Adrenal gland (tissue), 12 donors: ENCODE results near the gene RIMS3. TPM values are rescaled to one million over a fixed set of nuclear protein-coding genes. Genes with fewer than 3 reads are reported as not detected.
A peak's percentile ranks its signal among the peaks of the same experiment; 100 is the strongest.
"Not testable (repeated sequence)": the region's sequence is repeated elsewhere in the genome, so short reads cannot be mapped to it uniquely, and the experiment has no call there.

Experiments used
- DNase-seq, 7 donors: peaks; one replicate each; pipeline ENCODE4 v3.0.0-alpha.2; 2019 to 2020
- H3K27ac ChIP-seq, 5 donors: fragments of 200-600 bp; sonication (generic) in 4 of 5; 1 replicate in 3 of 5; 2 replicates in 2 of 5; pipeline versions ENCODE4 v1.5.1 to v1.8.0; 2016 to 2020; ENCODE audit warnings: mild to moderate bottlenecking in 1 of 5
- H3K27me3 ChIP-seq: fragments of 200-600 bp; 2 replicates; pipeline ENCODE4 v1.8.0; 2021
- H3K36me3 ChIP-seq, 2 donors: fragments of 200-600 bp; replicated peaks in 1 of 2; 1 replicate in 1 of 2; 2 replicates in 1 of 2; pipeline versions ENCODE4 v1.5.1 to v1.8.0; 2018 to 2022
- H3K4me1 ChIP-seq, 2 donors: fragments of 200-600 bp; replicated peaks in 1 of 2; 1 replicate in 1 of 2; 2 replicates in 1 of 2; pipeline versions ENCODE4 v1.5.1 to v1.8.0; 2018 to 2021
- H3K4me3 ChIP-seq, 4 donors: fragments of 200-600 bp; sonication (generic) in 3 of 4; one replicate each; pipeline ENCODE4 v1.5.1; 2016 to 2018
- H3K9me3 ChIP-seq, 3 donors: fragments of 200-600 bp; sonication (generic) in 1 of 3; replicated peaks in 1 of 3; 1 replicate in 2 of 3; 2 replicates in 1 of 3; pipeline versions ENCODE4 v1.5.1 to v1.8.0; 2016 to 2021
- POLR2A ChIP-seq, 2 donors: fragments of 450-650 bp; IDR thresholded peaks; one replicate each; pipeline ENCODE4 v1.6.1; 2017; ENCODE audit warnings: antibody characterized with exemption in 2 of 2, mild to moderate bottlenecking in 2 of 2, moderate library complexity in 1 of 2
- WGBS, 4 donors: extraction: QIAGEN DNeasy Blood & Tissue Kit in 2 of 4; methylation state at CpG; one replicate each; pipeline versions ENCODE4 v1.1.5 to v1.1.7; 2013 to 2017; 5-methylcytosine and 5-hydroxymethylcytosine counted together
- intact Hi-C, 2 donors: fragments of 100-400 bp; cut with DNase I; formaldehyde crosslinking; loops; one replicate each; pipeline versions ENCODE4 v1.14.1 to v1.15.0; 2022 to 2023
- polyA plus RNA-seq, 3 donors: library from polyadenylated mRNA; stranded (reverse); fragments of 200-250 nt in 2 of 3; fragments of 350-450 nt in 1 of 3; fragmentation: Illumina TruSeq in 1 of 3; extraction: RNeasy Lipid Tissue Mini Kit (QIAGEN cat#74804) in 1 of 3; gene quantifications; one replicate each; pipeline ENCODE4 v1.2.3, GENCODE V29; 2013 to 2014
- total RNA-seq, 9 donors: library from RNA; depleted of rRNA in 4 of 9; stranded (reverse); fragments of >200 nt in 4 of 9; fragments of 120-200 nt in 1 of 9; fragmentation: NEBNext Ultra II Directional in 1 of 9; extraction: Animal tissue kit (Norgen Biotek cat#: 25700) in 1 of 9; gene quantifications; one replicate each; pipeline versions ENCODE4 v1.1.0 to v1.2.4, GENCODE V29; 2013 to 2023
- TF ChIP-seq, protein P1 (sequence below), 6 experiments: fragments of 450-650 bp in 4 of 6; fragments of 200-600 bp in 2 of 6; sonication (generic) in 1 of 6; IDR thresholded peaks; 1 replicate in 5 of 6; 2 replicates in 1 of 6; pipeline versions ENCODE4 v1.5.1 to v1.8.0; 2016 to 2021; ENCODE audit warnings: antibody characterized with exemption in 6 of 6, mild to moderate bottlenecking in 2 of 6, moderate library complexity in 1 of 6
- donor health status: healthy with polysubstance abuse.
- donor health status: Bipolar disorder and iron deficiency.
- donor health status: DM: yes; HTN: yes; CAD: no.
- donor health status: DM: no; HTN: no; CAD: no.
- donor health status: DM: no; HTN: no; CAD: no.
- donor health status: DM: yes; HTN: yes; CAD: no.

RIMS3 gene
- total and polyA plus RNA-seq, 12 donors = 0.84 to 10.3 (median 3.5) TPM

DNA sequence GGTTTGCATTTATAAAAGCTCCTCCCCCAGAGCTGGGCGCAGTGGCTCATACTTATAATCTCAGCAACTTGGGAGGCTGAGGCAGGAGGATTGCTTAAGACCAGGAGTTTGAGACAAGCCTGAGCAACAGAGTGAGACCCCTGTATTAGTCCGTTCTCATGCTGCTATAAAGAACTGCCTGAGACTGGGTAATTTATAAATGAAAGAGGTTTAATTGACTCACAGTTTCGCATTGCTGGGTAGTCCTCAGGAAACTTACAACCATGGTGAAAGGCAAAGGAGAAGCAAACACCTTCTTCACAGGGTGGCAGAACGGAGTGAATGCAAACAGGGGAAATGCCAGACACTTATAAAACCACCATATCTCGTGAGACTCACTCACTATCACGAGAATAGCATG is 81.5 kb downstream of the RIMS3 start:
- 65 to 78% (median 73%) methylated on average over 6 of the region's 6 CpGs for WGBS, 4 donors
- no peak for DNase-seq
- no peak overlapping the region for H3K27ac ChIP-seq
- no peaks in the 10 kb centered on the region for H3K27me3 ChIP-seq
- no peak overlapping the region for H3K4me3 ChIP-seq
- no peaks in the 10 kb centered on the region for H3K9me3 ChIP-seq
- TF ChIP-seq POLR2A (IDR thresholded peaks at IDR 0.05) = no peak
- TF ChIP-seq, protein P1, sequence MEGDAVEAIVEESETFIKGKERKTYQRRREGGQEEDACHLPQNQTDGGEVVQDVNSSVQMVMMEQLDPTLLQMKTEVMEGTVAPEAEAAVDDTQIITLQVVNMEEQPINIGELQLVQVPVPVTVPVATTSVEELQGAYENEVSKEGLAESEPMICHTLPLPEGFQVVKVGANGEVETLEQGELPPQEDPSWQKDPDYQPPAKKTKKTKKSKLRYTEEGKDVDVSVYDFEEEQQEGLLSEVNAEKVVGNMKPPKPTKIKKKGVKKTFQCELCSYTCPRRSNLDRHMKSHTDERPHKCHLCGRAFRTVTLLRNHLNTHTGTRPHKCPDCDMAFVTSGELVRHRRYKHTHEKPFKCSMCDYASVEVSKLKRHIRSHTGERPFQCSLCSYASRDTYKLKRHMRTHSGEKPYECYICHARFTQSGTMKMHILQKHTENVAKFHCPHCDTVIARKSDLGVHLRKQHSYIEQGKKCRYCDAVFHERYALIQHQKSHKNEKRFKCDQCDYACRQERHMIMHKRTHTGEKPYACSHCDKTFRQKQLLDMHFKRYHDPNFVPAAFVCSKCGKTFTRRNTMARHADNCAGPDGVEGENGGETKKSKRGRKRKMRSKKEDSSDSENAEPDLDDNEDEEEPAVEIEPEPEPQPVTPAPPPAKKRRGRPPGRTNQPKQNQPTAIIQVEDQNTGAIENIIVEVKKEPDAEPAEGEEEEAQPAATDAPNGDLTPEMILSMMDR (IDR thresholded peaks at IDR 0.05) = no peak
- peaks cover 0 to 11% of the 10 kb centered on the region in 2 donors for H3K4me1 ChIP-seq
- H3K36me3 ChIP-seq = no peaks in the 10 kb centered on the region
- intact Hi-C loops = no loop called here

DNA sequence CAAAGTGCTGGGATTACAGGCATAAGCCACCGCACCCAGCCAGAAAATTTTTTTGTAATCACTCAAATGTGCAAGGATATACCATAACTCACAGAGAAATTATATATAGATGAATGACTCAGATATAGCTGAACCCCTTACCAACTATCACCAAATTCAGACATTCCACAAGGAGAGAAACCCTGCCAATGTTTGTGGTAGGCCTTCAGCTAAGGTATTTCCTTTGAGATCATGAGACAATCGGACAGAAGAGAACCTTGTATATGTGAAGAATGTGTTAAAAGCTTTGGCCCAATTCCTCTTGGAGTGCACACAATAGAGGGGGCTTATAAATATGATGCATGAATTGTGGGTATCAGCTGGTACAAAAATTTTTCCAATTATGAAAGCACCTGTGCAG is 83.4 kb downstream of the RIMS3 start:
- Histone ChIP-seq H3K4me3 (no peak overlapping the region), H3K27me3 (no peaks in the 10 kb centered on the region), H3K4me1 (peaks cover 0 to 11% of the 10 kb centered on the region in 2 donors), H3K27ac (no peak overlapping the region), H3K36me3 (no peaks in the 10 kb centered on the region), H3K9me3 (no peaks in the 10 kb centered on the region)
- no peak for DNase-seq
- WGBS, 4 donors = 91 to 100% (median 96%) methylated on average over 2 of the region's 2 CpGs
- TF ChIP-seq, protein P1 (IDR thresholded peaks at IDR 0.05) = no peak
- no peak for TF ChIP-seq POLR2A (IDR thresholded peaks at IDR 0.05)
- intact Hi-C loops = no loop called here

DNA sequence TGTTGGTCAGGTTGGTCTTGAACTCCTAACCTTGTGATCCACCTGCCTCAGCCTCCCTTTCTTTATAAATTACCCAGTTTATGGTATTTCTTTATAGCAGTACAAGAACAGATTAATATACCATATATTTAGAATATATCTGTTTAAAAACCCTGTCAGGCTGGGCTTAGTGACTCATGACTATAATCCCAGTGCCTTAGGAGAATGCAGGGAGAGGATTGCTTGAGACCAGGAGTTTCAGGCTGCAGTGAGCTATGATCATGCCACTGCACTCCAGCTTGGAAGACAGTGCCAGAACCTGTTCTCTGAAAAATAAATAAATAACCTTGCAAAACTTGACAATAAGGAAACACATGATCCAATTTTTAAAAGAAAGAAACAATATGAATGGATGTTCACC is 90.1 kb downstream of the RIMS3 start:
- TF ChIP-seq POLR2A (IDR thresholded peaks at IDR 0.05) = no peak
- TF ChIP-seq, protein P1 (IDR thresholded peaks at IDR 0.05) = no peak
- no peak for DNase-seq
- intact Hi-C loops = no loop called here
- Histone ChIP-seq H3K27me3 (no peaks in the 10 kb centered on the region), H3K4me1 (no peaks in the 10 kb centered on the region), H3K9me3 (no peaks in the 10 kb centered on the region), H3K36me3 (no peaks in the 10 kb centered on the region), H3K27ac (no peak overlapping the region), H3K4me3 (no peak overlapping the region)

DNA sequence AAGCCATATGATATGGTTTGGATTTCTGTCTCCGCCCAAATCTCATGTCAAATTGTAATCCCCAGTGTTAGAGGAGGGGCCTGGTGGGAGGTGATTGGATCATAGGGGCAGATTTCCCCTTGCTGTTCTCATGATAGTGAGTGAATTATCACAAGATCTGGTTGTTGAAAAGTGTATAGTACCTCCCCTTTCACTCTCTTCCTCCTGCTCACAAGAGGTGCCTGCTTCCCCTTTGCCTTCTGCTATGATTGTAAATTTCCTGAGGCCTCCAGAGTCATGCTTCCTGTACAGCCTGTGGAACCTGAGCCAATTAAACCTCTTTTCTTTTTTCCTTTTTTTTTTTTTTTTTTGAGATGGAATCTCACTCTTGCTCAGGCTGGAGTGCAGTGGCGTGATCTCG is 90.7 kb downstream of the RIMS3 start:
- intact Hi-C loops = not testable (repeated sequence)

More for the DNA sequence above, 90.7 kb downstream of the RIMS3 start:
- H3K4me3 ChIP-seq, H3K4me1 ChIP-seq, H3K36me3 ChIP-seq, H3K27me3 ChIP-seq, H3K9me3 ChIP-seq: not testable (repeated sequence)
- WGBS, 4 donors = 63 to 94% (median 81%) methylated on average over 3 of the region's 3 CpGs
- H3K27ac ChIP-seq = peak overlapping the region in 1 of 5 donors; percentile 40
- peak in 1 of 7 donors; percentile 10 for DNase-seq

Other genes with a start within 250 kb of the RIMS3 start
- gene ZFP69B, start 215.2 kb downstream of the RIMS3 start, total RNA-seq = 1 to 10 TPM in 7 of 9 donors, under 1 TPM in 2; 0.68 to 2.6 (median 1.4) TPM
- gene ZFP69B, start 215.2 kb downstream of the RIMS3 start, polyA plus RNA-seq = 1 to 10 TPM in 1 of 3 donors, under 1 TPM in 2; 0.34 to 2.1 (median 0.97) TPM
- gene ZFP69, start 188.4 kb downstream of the RIMS3 start, total RNA-seq = 1 to 10 TPM in 8 of 9 donors, under 1 TPM in 1; 0.18 to 2.5 (median 1.8) TPM
- 1 to 10 TPM; 2.5 to 3.2 (median 2.9) TPM for gene ZFP69, start 188.4 kb downstream of the RIMS3 start, polyA plus RNA-seq
- 10 to 100 TPM in 2 of 9 donors, 1 to 10 TPM in 7; 1.8 to 11.1 (median 7.1) TPM for gene EXO5, start 156.9 kb downstream of the RIMS3 start, total RNA-seq
- 1 to 10 TPM; 4.7 to 8.3 (median 8.2) TPM for gene EXO5, start 156.9 kb downstream of the RIMS3 start, polyA plus RNA-seq
- gene ZNF684, start 134.0 kb downstream of the RIMS3 start, total RNA-seq = 10 to 100 TPM in 2 of 9 donors, 1 to 10 TPM in 7; 1.4 to 19.2 (median 7.5) TPM
- gene ZNF684, start 134.0 kb downstream of the RIMS3 start, polyA plus RNA-seq = 10 to 100 TPM in 1 of 3 donors, 1 to 10 TPM in 2; 4.4 to 12.2 (median 5.0) TPM
- 10 to 100 TPM; 35.9 to 73.8 (median 51.3) TPM for gene NFYC, start 26.0 kb upstream of the RIMS3 start, total RNA-seq
- 10 to 100 TPM; 37.5 to 65.2 (median 38.8) TPM for gene NFYC, start 26.0 kb upstream of the RIMS3 start, polyA plus RNA-seq
- gene KCNQ4, start 118.1 kb upstream of the RIMS3 start, total RNA-seq = under 1 TPM in 7 of 9 donors, not detected in 2; 0.06 to 0.42 (median 0.29) TPM
- 1 to 10 TPM in 1 of 3 donors, under 1 TPM in 2; 0.16 to 1.0 (median 0.61) TPM for gene KCNQ4, start 118.1 kb upstream of the RIMS3 start, polyA plus RNA-seq
- gene CITED4, start 196.7 kb upstream of the RIMS3 start, total RNA-seq = 10 to 100 TPM in 8 of 9 donors, 1 to 10 TPM in 1; 3.5 to 68.5 (median 46.2) TPM
- 10 to 100 TPM in 2 of 3 donors, 1 to 10 TPM in 1; 3.8 to 36.2 (median 21.8) TPM for gene CITED4, start 196.7 kb upstream of the RIMS3 start, polyA plus RNA-seq